Astrocyte (in vitro differentiated cells and primary cell): ENCODE measurements around the gene WDR5.
"Not testable (repeated sequence)": the region's sequence is repeated elsewhere in the genome, so short reads cannot be mapped to it uniquely, and the experiment has no call there.

Source experiments
- CTCF ChIP-seq: IDR thresholded peaks from 2 replicates; pipeline ENCODE4 v1.5.1; 2011; ENCODE audit warnings: low read depth, mild to moderate bottlenecking, inconsistent platforms, low read length, moderate library complexity; ENCODE audit not compliant: insufficient read depth
- EZH2 ChIP-seq: IDR thresholded peaks from 2 replicates; pipeline ENCODE4 v1.6.1; 2012; ENCODE audit warnings: mild to moderate bottlenecking, low read length, inconsistent platforms; ENCODE audit not compliant: insufficient read depth

GRCh38 chr9:134101133-134101532 lies 34.7 kb upstream of the WDR5 start:
- not testable (repeated sequence) for TF ChIP-seq CTCF, EZH2
